WTC11 (cell line): ENCODE data around the gene MPV17L2. TPM values are rescaled to one million over a fixed set of nuclear protein-coding genes. Genes with fewer than 3 reads are reported as not detected.
"Not testable (repeated sequence)": the region's sequence is repeated elsewhere in the genome, so short reads cannot be mapped to it uniquely, and the experiment has no call there.

Experiments
- ATAC-seq: fragments of 200-7000 bp; cut with Tn5 transposase; 2 replicates; pipeline ENCODE4 v1.10.0; 2021; ENCODE audit warnings: mild to moderate bottlenecking, moderate library complexity
- CTCF ChIA-PET: fragments of 300-600 bp; sonication (Branson Sonifier 250); formaldehyde crosslinking; loops from one replicate; lab custom pipeline; 2021; ENCODE audit warnings: antibody characterized with exemption; lab: Charles Lee
- POLR2A ChIA-PET: fragments of 350-600 bp; sonication (Branson Sonifier 250); formaldehyde crosslinking; loops from one replicate; lab custom pipeline; 2021; ENCODE audit warnings: antibody characterized with exemption; lab: Charles Lee
- DNase-seq: peaks from one replicate; pipeline ENCODE4 v3.0.0; 2021; ENCODE audit warnings: low spot score
- H3K27ac Mint-ChIP-seq: 2 replicates; pipeline ENCODE4 v1.8.0; 2021; ENCODE audit warnings: mixed read lengths
- H3K27me3 Mint-ChIP-seq: 2 replicates; pipeline ENCODE4 v1.8.0; 2021; ENCODE audit warnings: low read depth, mild to moderate bottlenecking, moderate library complexity, mixed read lengths
- H3K36me3 Mint-ChIP-seq: 2 replicates; pipeline ENCODE4 v1.8.0; 2021; ENCODE audit warnings: mixed read lengths
- H3K4me1 Mint-ChIP-seq: 2 replicates; pipeline ENCODE4 v1.8.0; 2022; ENCODE audit warnings: mixed read lengths
- H3K4me3 Mint-ChIP-seq: 2 replicates; pipeline ENCODE4 v1.8.0; 2021; ENCODE audit warnings: mild to moderate bottlenecking, moderate library complexity, mixed read lengths
- H3K9me3 Mint-ChIP-seq: 2 replicates; pipeline ENCODE4 v1.8.0; 2021; ENCODE audit warnings: mixed read lengths
- CTCF ChIP-seq: fragments of 200-600 bp; IDR thresholded peaks from 2 replicates; pipeline ENCODE4 v1.8.0; 2022; ENCODE audit warnings: antibody characterized with exemption
- ELF4 ChIP-seq: sonication (generic); formaldehyde crosslinking; IDR thresholded peaks from 2 replicates; pipeline ENCODE4 v1.8.1; 2022; ENCODE audit warnings: low read depth, mild to moderate bottlenecking, moderate library complexity, missing genetic modification reagents
- ERG ChIP-seq: fragments of 250-450 bp; sonication (Bioruptor Pico); IDR thresholded peaks from 2 replicates; pipeline ENCODE4 v1.8.0; 2021; ENCODE audit warnings: mild to moderate bottlenecking
- GTF2I ChIP-seq: fragments of 250-450 bp; sonication (Bioruptor Pico); conservative IDR thresholded peaks from 2 replicates; pipeline ENCODE4 v1.4.0; 2021; ENCODE audit warnings: mild to moderate bottlenecking
- TEAD1 ChIP-seq: sonication (generic); formaldehyde crosslinking; IDR thresholded peaks from 2 replicates; pipeline ENCODE4 v1.8.0; 2022; ENCODE audit warnings: mild to moderate bottlenecking, missing genetic modification reagents
- USF1 ChIP-seq: sonication (generic); formaldehyde crosslinking; IDR thresholded peaks from 2 replicates; pipeline ENCODE4 v1.8.0; 2022; ENCODE audit warnings: mild to moderate bottlenecking, missing genetic modification reagents
- ZNF121 ChIP-seq: sonication (generic); formaldehyde crosslinking; IDR thresholded peaks from 2 replicates; pipeline ENCODE4 v1.8.0; 2023; ENCODE audit warnings: missing genetic modification reagents
- ZNF425 ChIP-seq: fragments of 250-450 bp; sonication (Bioruptor Pico); conservative IDR thresholded peaks from 2 replicates; pipeline ENCODE4 v1.9.0; 2021; ENCODE audit warnings: mild to moderate bottlenecking
- ZNF532 ChIP-seq: fragments of 250-450 bp; sonication (Bioruptor Pico); IDR thresholded peaks from 2 replicates; pipeline ENCODE4 v1.9.0; 2021; ENCODE audit warnings: mild to moderate bottlenecking, borderline replicate concordance
- total RNA-seq: library from RNA; stranded (reverse); gene quantifications from 3 replicates; pipeline ENCODE4 v1.2.3, GENCODE V29; 2021

Gene MPV17L2
- total RNA-seq, 1 experiment from 2014 or later: 29.8 TPM

GRCh38 chr19:18206018-18206417, 13.0 kb downstream of the MPV17L2 start (continued):
- TF ChIP-seq ZNF425 (CRISPR knock-in tag) (no peak), ERG (CRISPR knock-in tag) (no peak)

GRCh38 chr19:18208098-18208951, 15.3 kb downstream of the MPV17L2 start:
- DNase-seq: peak; percentile 74
- CTCF ChIA-PET: interaction anchor here (0.5 to 9.7 kb wide), 46 partner anchors 9 to 547 kb away, joined by 3 to 369 read pairs (median 4); partner anchors contain the start of genes ARRDC2, GDF15, IQCN and JUND
- peaks cover 12% of the 10 kb centered on the region for H3K4me1 Mint-ChIP-seq
- ATAC-seq: no peak
- H3K4me3 Mint-ChIP-seq: no peak overlapping the region
- no peak overlapping the region; the same call in 1 of the 2 replicates for H3K27ac Mint-ChIP-seq
- POLR2A ChIA-PET: interaction anchor here (1.3 to 1.5 kb wide), 3 partner anchors 24 to 73 kb away, joined by 4 to 7 read pairs (median 6); partner anchors contain the start of gene JUND
- no peaks in the 10 kb centered on the region for H3K9me3 Mint-ChIP-seq
- 0 out of 2 replicates have a peak, but pooled peaks have one; percentile 26 for TF ChIP-seq ZNF532 (CRISPR knock-in tag)
- peak; percentile 80; the same call in 1 of the 2 replicates for TF ChIP-seq GTF2I (CRISPR knock-in tag)
- TF ChIP-seq ELF4 (CRISPR knock-in tag): no peak
- TF ChIP-seq TEAD1 (CRISPR knock-in tag): no peak
- no peak for TF ChIP-seq USF1 (CRISPR knock-in tag)
- TF ChIP-seq CTCF: peak; percentile 66
- no peaks in the 10 kb centered on the region for H3K36me3 Mint-ChIP-seq
- H3K27me3 Mint-ChIP-seq: no peaks in the 10 kb centered on the region

- ChIA-PET CTCF (interaction anchor here (0.7 to 9.7 kb wide), 8 partner anchors 14 to 379 kb away, joined by 3 to 369 read pairs (median 4); a partner anchor contains a TSS), POLR2A (interaction anchor here (1.3 kb wide), 1 partner anchor 11 kb away, joined by 4 read pairs; no protein-coding TSS in a partner anchor)
- peaks cover 12% of the 10 kb centered on the region; the same call in 1 of the 2 replicates for H3K4me1 Mint-ChIP-seq
- H3K9me3 Mint-ChIP-seq, H3K4me3 Mint-ChIP-seq, H3K27ac Mint-ChIP-seq, H3K27me3 Mint-ChIP-seq, ATAC-seq, H3K36me3 Mint-ChIP-seq: not testable (repeated sequence)
- peak; percentile 59; the same call in 1 of the 2 replicates for TF ChIP-seq ZNF121 (CRISPR knock-in tag)
- TF ChIP-seq, all 79 proteins: peak for 1; not testable (repeated sequence) for 78
- not testable (repeated sequence) for DNase-seq
Measured at GRCh38 chr19:18209912-18210311, 16.9 kb downstream of the MPV17L2 start.
